Pancreas (tissue), 10 donors: ENCODE measurements around the gene PAK6. TPM values are rescaled to one million over a fixed set of nuclear protein-coding genes. Genes with fewer than 3 reads are reported as not detected.

Source experiments
- ATAC-seq, 4 donors: fragments of 200-7000 bp; cut with Tn5 transposase; one replicate each; pipeline versions ENCODE4 v1.8.0 to v1.9.1; 2020; ENCODE audit warnings: mild to moderate bottlenecking in 4 of 4, moderate library complexity in 4 of 4
- DNase-seq, 6 donors: peaks; one replicate each; pipeline ENCODE4 v3.0.0-alpha.2; 2020
- FAIRE-seq: peaks from 2 replicates; lab custom pipeline; 2012; peaks lifted over from hg19 to GRCh38; lab: Jason Lieb, UNC
- H3K27ac ChIP-seq, 4 donors: fragments of 200-600 bp; sonication (generic); 1 replicate in 3 of 4; 2 replicates in 1 of 4; pipeline versions ENCODE4 v1.5.0 to v1.8.0; 2020
- H3K27me3 ChIP-seq, 4 donors: fragments of 200-600 bp; one replicate each; pipeline ENCODE4 v1.8.0; 2021
- H3K36me3 ChIP-seq, 3 donors: fragments of 200-600 bp; sonication (generic) in 1 of 3; one replicate each; pipeline versions ENCODE4 v1.5.0 to v1.8.0; 2020 to 2021
- H3K4me1 ChIP-seq, 3 donors: fragments of 200-600 bp; one replicate each; pipeline ENCODE4 v1.8.0; 2021
- H3K4me3 ChIP-seq, 4 donors: fragments of 200-600 bp; sonication (generic) in 2 of 4; one replicate each; pipeline versions ENCODE4 v1.5.0 to v1.8.0; 2020 to 2021
- H3K9me3 ChIP-seq, 4 donors: fragments of 200-600 bp; one replicate each; pipeline ENCODE4 v1.8.0; 2021
- WGBS, 2 donors: extraction: QIAGEN DNeasy Blood & Tissue Kit; methylation state at CpG; one replicate each; pipeline ENCODE4 v1.1.7; 2013; 5-methylcytosine and 5-hydroxymethylcytosine counted together
- intact Hi-C, 3 donors: fragments of 100-400 bp; cut with DNase I; formaldehyde crosslinking; loops; one replicate each; pipeline versions ENCODE4 v1.11.1 to v1.14.2; 2022
- polyA plus RNA-seq, 2 donors: library from polyadenylated mRNA; stranded (reverse); fragments of 200-250 nt; gene quantifications; one replicate each; pipeline ENCODE4 v1.2.3, GENCODE V29; 2013
- total RNA-seq, 6 donors: library from RNA; stranded (reverse); fragmentation: NEBNext Ultra II Directional in 4 of 6; extraction: Animal tissue kit (Norgen Biotek cat#: 25700) in 4 of 6; gene quantifications; one replicate each; pipeline versions ENCODE4 v1.2.1 to v1.2.4, GENCODE V29; 2021 to 2023
- TF ChIP-seq, protein P1 (sequence below), 4 donors: fragments of 200-600 bp; sonication (generic) in 3 of 4; IDR thresholded peaks; one replicate each; pipeline versions ENCODE4 v1.5.0 to v1.8.0; 2021; ENCODE audit warnings: antibody characterized with exemption in 4 of 4
- donor health status: healthy with polysubstance abuse.
- donor health status: DM: no; HTN: no; CAD: no; lungs with moderate emphysema.
- donor health status: DM: no; HTN: no; CAD: no.
- donor health status: control.
- donor health status: control.
- donor health status: Bipolar disorder and iron deficiency.
- donor health status: DM: yes; HTN: yes; CAD: no.
- donor health status: DM: no; HTN: no; CAD: no.
- donor health status: DM: no; HTN: no; CAD: no.
- donor health status: DM: yes; HTN: yes; CAD: no.

PAK6 gene
- total and polyA plus RNA-seq, 8 donors = 3.2 to 6.4 (median 4.6) TPM

DNA sequence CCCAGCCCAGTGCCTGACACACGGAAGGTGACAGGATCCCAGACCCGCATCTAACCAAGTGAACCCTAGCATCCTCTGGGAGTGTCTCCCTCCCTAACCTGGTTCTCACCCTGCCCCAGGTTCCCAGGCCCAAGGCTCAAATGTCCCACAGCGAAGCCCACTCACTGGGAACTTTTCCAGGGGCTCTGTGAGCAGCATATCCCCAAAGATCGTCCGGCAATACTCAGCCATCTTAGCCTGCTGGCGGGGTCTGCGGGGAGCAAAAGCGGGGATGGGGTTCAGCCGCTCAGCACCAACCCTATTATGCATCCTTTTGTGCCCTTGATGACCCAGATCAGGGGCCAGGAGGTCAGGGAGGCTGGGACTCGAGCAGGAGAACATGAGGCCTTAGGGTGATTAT, 58.5 kb downstream of the PAK6 start:
- no peak for ATAC-seq
- H3K27ac ChIP-seq = no peak overlapping the region
- no peaks in the 10 kb centered on the region for H3K9me3 ChIP-seq
- TF ChIP-seq, protein P1, sequence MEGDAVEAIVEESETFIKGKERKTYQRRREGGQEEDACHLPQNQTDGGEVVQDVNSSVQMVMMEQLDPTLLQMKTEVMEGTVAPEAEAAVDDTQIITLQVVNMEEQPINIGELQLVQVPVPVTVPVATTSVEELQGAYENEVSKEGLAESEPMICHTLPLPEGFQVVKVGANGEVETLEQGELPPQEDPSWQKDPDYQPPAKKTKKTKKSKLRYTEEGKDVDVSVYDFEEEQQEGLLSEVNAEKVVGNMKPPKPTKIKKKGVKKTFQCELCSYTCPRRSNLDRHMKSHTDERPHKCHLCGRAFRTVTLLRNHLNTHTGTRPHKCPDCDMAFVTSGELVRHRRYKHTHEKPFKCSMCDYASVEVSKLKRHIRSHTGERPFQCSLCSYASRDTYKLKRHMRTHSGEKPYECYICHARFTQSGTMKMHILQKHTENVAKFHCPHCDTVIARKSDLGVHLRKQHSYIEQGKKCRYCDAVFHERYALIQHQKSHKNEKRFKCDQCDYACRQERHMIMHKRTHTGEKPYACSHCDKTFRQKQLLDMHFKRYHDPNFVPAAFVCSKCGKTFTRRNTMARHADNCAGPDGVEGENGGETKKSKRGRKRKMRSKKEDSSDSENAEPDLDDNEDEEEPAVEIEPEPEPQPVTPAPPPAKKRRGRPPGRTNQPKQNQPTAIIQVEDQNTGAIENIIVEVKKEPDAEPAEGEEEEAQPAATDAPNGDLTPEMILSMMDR (IDR thresholded peaks at IDR 0.05) = no peak
- H3K4me3 ChIP-seq = no peak overlapping the region
- H3K36me3 ChIP-seq = no peaks in the 10 kb centered on the region
- H3K27me3 ChIP-seq = no peaks in the 10 kb centered on the region
- DNase-seq = peak in 3 of 6 donors; percentile 15 to 38 (median 30)
- intact Hi-C loops = no loop called here
- FAIRE-seq = no peak
- 92 to 94% methylated on average over 10 of the region's 10 CpGs for WGBS, 2 donors
- H3K4me1 ChIP-seq = peaks cover 0 to 5% (median 3%) of the 10 kb centered on the region in 3 donors

DNA sequence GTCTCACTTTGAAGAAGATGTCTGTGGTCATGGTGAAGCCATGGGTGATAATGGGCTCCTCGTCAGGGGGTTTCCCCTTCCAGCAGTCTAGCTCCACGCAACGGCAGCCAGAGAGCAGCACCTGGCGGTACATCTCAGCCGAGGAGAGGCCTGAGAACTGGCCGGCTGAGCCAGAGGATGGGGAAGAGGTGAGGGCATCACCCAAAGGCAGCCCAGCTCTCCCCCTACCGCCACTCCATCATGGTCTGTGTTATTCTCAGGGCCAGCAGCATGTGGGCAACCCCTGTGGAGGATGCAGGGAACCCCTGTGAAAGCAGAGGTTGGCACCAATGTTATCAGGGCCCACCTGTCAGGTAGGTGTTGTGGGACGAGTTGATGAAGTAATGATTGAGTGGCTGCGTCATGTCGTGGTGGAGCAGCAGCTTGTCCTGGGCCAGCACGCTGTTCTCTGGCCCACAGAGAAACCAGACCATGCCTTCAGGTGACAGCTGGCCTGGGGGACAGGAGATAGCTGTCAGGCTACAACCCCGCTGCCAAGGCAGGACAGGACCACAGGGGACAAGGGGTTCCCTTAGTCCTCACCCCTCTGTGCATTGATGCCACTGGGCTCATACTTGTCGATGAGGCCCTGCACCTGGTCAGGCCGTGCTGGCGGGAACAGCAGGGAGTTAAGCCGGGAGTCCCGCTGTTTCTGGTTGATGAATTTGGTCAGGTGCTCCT, 59.5 kb downstream of the PAK6 start:
- intact Hi-C loops = no loop called here
- Histone ChIP-seq H3K9me3 (no peaks in the 10 kb centered on the region), H3K27me3 (no peaks in the 10 kb centered on the region), H3K4me1 (peaks cover 0 to 5% (median 3%) of the 10 kb centered on the region in 3 donors), H3K27ac (no peak overlapping the region), H3K4me3 (no peak overlapping the region), H3K36me3 (no peaks in the 10 kb centered on the region)
- FAIRE-seq (no peak), ATAC-seq (no peak), DNase-seq (peak in 3 of 6 donors; percentile 21 to 35 (median 31))
- WGBS, 2 donors = 93 to 95% methylated on average over 17 of the region's 17 CpGs
- TF ChIP-seq, protein P1 (IDR thresholded peaks at IDR 0.05) = no peak

DNA sequence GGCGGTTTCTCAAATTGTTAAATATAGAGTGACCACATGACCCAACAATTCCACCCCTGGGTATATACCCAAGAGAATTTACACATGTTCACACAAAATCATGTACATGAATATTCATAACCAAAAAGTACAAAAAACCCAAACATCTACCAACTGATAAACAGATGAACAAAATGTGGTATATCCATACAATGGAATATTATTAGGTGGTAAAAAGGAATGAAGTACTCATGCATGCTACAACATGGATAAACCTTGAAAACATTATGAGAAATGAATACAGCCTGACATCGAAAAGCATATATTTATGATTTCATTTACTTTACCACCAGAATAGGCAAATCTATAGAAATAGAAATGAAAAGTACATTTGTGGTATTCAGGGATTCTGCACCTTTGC, 61.5 kb downstream of the PAK6 start:
- H3K36me3 ChIP-seq = no peaks in the 10 kb centered on the region
- FAIRE-seq = no peak
- no peak overlapping the region for H3K27ac ChIP-seq
- no peaks in the 10 kb centered on the region for H3K27me3 ChIP-seq
- TF ChIP-seq, protein P1 (IDR thresholded peaks at IDR 0.05) = no peak
- H3K4me3 ChIP-seq = no peak overlapping the region
- H3K4me1 ChIP-seq = peaks cover 0 to 5% (median 3%) of the 10 kb centered on the region in 3 donors
- ATAC-seq = no peak
- 92 to 96% methylated on average over 2 of the region's 2 CpGs for WGBS, 2 donors
- H3K9me3 ChIP-seq = no peaks in the 10 kb centered on the region
- DNase-seq = no peak
- intact Hi-C loops = no loop called here

DNA sequence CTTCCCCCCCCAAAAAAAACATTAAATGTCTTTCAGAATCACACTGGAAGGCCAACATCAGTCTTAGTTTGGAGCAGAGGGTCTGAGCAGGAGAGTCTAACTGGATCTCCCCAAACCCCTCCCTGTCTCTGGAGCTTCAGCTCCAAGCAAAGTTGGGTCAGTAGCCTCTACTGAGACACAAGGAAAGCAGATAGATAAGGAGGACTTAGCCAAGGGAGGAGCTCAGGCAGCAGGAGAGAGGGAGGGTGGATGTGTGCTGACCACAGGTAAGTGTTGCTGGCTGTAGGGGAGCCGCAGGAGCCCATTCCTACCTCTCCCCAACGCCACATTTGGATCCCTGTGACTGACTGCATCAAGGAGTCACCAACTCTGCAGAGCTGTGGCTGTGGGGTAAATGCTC, 61.9 kb downstream of the PAK6 start:
- WGBS, 2 donors = 94 to 100% methylated on average over 2 of the region's 2 CpGs
- peak in 2 of 6 donors; percentile 1 to 7 for DNase-seq

More for the DNA sequence above, 61.9 kb downstream of the PAK6 start:
- intact Hi-C loops = no loop called here
- no peak for FAIRE-seq
- Histone ChIP-seq H3K36me3 (no peaks in the 10 kb centered on the region), H3K27me3 (no peaks in the 10 kb centered on the region), H3K9me3 (no peaks in the 10 kb centered on the region), H3K4me1 (peaks cover 0 to 5% (median under 1%) of the 10 kb centered on the region in 3 donors), H3K4me3 (no peak overlapping the region), H3K27ac (no peak overlapping the region)
- TF ChIP-seq, protein P1 (IDR thresholded peaks at IDR 0.05) = no peak
- ATAC-seq = no peak
